ENCODE results near the gene MACF1. TPM values are rescaled to one million over a fixed set of nuclear protein-coding genes. Genes with fewer than 3 reads are reported as not detected.

MACF1 gene
- total and polyA plus RNA-seq, 2 donors (not counting 1 experiment from before 2014, with no cell fraction given): 64.1 to 159 TPM

- POLR2A ChIA-PET: no interaction called here
- no peaks in the 10 kb centered on the region for H3K27me3 ChIP-seq (replicated peaks in 1 of 4; ENCODE audit: control extremely low read depth in 1 of 4, control insufficient read depth in 3 of 4, insufficient read depth in 4 of 4, low read length in 3 of 4)
- no CpG with 5 or more reads among the region's 2 CpGs for WGBS (ENCODE audit: insufficient coverage)
- DNase-seq (no peak), ATAC-seq (ENCODE audit: low read depth) (no peak)
- CTCF ChIA-PET: interaction anchor here (1.1 to 2.2 kb wide), 2 partner anchors 47 to 176 kb away, joined by 5 to 9 read pairs; no protein-coding TSS in a partner anchor
- H3K9me3 ChIP-seq (ENCODE audit: control extremely low read depth in 1 of 3, control insufficient read depth in 2 of 3, insufficient read depth in 1 of 3, low read length in 2 of 3): no peaks in the 10 kb centered on the region
- peaks cover 13 to 60% of the 10 kb centered on the region in 2 experiments for H3K36me3 ChIP-seq (replicated peaks in 1 of 2; ENCODE audit: control extremely low read depth in 1 of 2, control insufficient read depth in 1 of 2, extremely low read depth in 1 of 2, insufficient read depth in 2 of 2, low read length in 1 of 2)
- H4K20me1 ChIP-seq (ENCODE audit: control insufficient read depth, insufficient read depth, low read length, poor library complexity, severe bottlenecking): no peaks in the 10 kb centered on the region
- H3K4me1 Mint-ChIP-seq: no peaks in the 10 kb centered on the region
- TF ChIP-seq EZH2 (IDR thresholded peaks at IDR 0.05; ENCODE audit: borderline replicate concordance, insufficient read depth, low read depth, low read length, poor library complexity, severe bottlenecking): no peak
- TF ChIP-seq, protein P1, sequence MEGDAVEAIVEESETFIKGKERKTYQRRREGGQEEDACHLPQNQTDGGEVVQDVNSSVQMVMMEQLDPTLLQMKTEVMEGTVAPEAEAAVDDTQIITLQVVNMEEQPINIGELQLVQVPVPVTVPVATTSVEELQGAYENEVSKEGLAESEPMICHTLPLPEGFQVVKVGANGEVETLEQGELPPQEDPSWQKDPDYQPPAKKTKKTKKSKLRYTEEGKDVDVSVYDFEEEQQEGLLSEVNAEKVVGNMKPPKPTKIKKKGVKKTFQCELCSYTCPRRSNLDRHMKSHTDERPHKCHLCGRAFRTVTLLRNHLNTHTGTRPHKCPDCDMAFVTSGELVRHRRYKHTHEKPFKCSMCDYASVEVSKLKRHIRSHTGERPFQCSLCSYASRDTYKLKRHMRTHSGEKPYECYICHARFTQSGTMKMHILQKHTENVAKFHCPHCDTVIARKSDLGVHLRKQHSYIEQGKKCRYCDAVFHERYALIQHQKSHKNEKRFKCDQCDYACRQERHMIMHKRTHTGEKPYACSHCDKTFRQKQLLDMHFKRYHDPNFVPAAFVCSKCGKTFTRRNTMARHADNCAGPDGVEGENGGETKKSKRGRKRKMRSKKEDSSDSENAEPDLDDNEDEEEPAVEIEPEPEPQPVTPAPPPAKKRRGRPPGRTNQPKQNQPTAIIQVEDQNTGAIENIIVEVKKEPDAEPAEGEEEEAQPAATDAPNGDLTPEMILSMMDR (IDR thresholded peaks at IDR 0.05): no peak
- no peak overlapping the region for H3K4me2 ChIP-seq (replicated peaks; ENCODE audit: low read depth, low read length, poor library complexity, severe bottlenecking)
- H3K4me1 ChIP-seq (ENCODE audit: control insufficient read depth in 2 of 2, insufficient read depth in 2 of 2, low read length in 2 of 2): no peaks in the 10 kb centered on the region
- no peak overlapping the region for H3K4me3 Mint-ChIP-seq
- no peaks in the 10 kb centered on the region for H3K9me3 Mint-ChIP-seq (ENCODE audit: insufficient read depth)
- H3K27ac Mint-ChIP-seq: no peak overlapping the region
- no peaks in the 10 kb centered on the region for H3K79me2 ChIP-seq (ENCODE audit: control insufficient read depth, insufficient read depth, low read length)
- intact Hi-C loops (cut with micrococcal nuclease): no loop called here
- no peaks in the 10 kb centered on the region for H3K27me3 Mint-ChIP-seq
- H2AFZ ChIP-seq (ENCODE audit: insufficient read depth, low read depth, low read length, poor library complexity, severe bottlenecking): no peak overlapping the region
- H3K27ac ChIP-seq (ENCODE audit: low read length in 2 of 2): no peak overlapping the region
- H3K9ac ChIP-seq (ENCODE audit: low read length): no peak overlapping the region
- H3K4me3 ChIP-seq (ENCODE audit: control extremely low read depth in 1 of 5, extremely low read depth in 1 of 5, insufficient read depth in 1 of 5, low read depth in 2 of 5, low read length in 4 of 5): no peak overlapping the region
Observed at GRCh38 chr1:39363267-39363666, 158.8 kb downstream of the MACF1 start.

DNA sequence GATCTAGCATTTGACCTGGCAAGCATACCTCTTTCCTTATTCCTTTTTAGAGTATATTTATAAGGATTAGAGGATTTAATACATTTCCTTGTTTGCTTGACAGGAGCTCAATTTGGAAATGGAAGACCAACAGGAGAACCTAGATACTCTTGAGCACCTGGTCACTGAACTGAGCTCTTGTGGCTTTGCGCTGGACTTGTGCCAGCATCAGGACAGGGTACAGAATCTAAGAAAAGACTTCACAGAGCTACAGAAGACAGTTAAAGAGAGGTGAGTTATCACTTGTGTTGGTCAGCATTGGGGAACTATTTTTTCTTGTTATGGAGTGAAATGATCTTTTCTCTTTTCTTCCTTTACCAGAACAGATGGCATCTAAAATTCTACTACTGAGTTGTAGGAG, 163.6 kb downstream of the MACF1 start:
- CTCF ChIA-PET: interaction anchor here (0.6 to 1.8 kb wide), 5 partner anchors 10 to 1555 kb away, joined by 3 to 11 read pairs (median 3); no protein-coding TSS in a partner anchor
- Mint-ChIP-seq H3K9me3 (ENCODE audit: insufficient read depth) (no peaks in the 10 kb centered on the region), H3K27me3 (no peaks in the 10 kb centered on the region), H3K27ac (no peak overlapping the region), H3K4me3 (no peak overlapping the region), H3K4me1 (no peaks in the 10 kb centered on the region)
- Histone ChIP-seq H3K9ac (ENCODE audit: low read length) (no peak overlapping the region), H3K9me3 (ENCODE audit: control extremely low read depth in 1 of 3, control insufficient read depth in 2 of 3, insufficient read depth in 1 of 3, low read length in 2 of 3) (no peaks in the 10 kb centered on the region), H2AFZ (ENCODE audit: insufficient read depth, low read depth, low read length, poor library complexity, severe bottlenecking) (no peak overlapping the region), H4K20me1 (ENCODE audit: control insufficient read depth, insufficient read depth, low read length, poor library complexity, severe bottlenecking) (no peaks in the 10 kb centered on the region), H3K4me2 (replicated peaks; ENCODE audit: low read depth, low read length, poor library complexity, severe bottlenecking) (no peak overlapping the region), H3K4me3 (ENCODE audit: control extremely low read depth in 1 of 5, extremely low read depth in 1 of 5, insufficient read depth in 1 of 5, low read depth in 2 of 5, low read length in 4 of 5) (no peak overlapping the region), H3K4me1 (ENCODE audit: control insufficient read depth in 2 of 2, insufficient read depth in 2 of 2, low read length in 2 of 2) (no peaks in the 10 kb centered on the region), H3K27ac (ENCODE audit: low read length in 2 of 2) (no peak overlapping the region), H3K36me3 (replicated peaks in 1 of 2; ENCODE audit: control extremely low read depth in 1 of 2, control insufficient read depth in 1 of 2, extremely low read depth in 1 of 2, insufficient read depth in 2 of 2, low read length in 1 of 2) (peaks cover 19 to 64% of the 10 kb centered on the region in 2 experiments), H3K79me2 (ENCODE audit: control insufficient read depth, insufficient read depth, low read length) (peaks cover 10% of the 10 kb centered on the region), H3K27me3 (replicated peaks in 1 of 4; ENCODE audit: control extremely low read depth in 1 of 4, control insufficient read depth in 3 of 4, insufficient read depth in 4 of 4, low read length in 3 of 4) (no peaks in the 10 kb centered on the region)
- WGBS (ENCODE audit: insufficient coverage): 100% methylated on average over 1 of the region's 1 CpG
- ATAC-seq (ENCODE audit: low read depth): no peak
- intact Hi-C loops (cut with micrococcal nuclease): no loop called here
- TF ChIP-seq, protein P1 (IDR thresholded peaks at IDR 0.05): no peak
- TF ChIP-seq EZH2 (IDR thresholded peaks at IDR 0.05; ENCODE audit: borderline replicate concordance, insufficient read depth, low read depth, low read length, poor library complexity, severe bottlenecking): no peak
- POLR2A ChIA-PET: interaction anchor here (0.7 kb wide), 1 partner anchor 13 kb away, joined by 3 read pairs; no protein-coding TSS in a partner anchor
- no peak for DNase-seq
